HG03432 (cell line): ENCODE measurements around the gene PPP2R1A.
"Not testable (repeated sequence)": the region's sequence is repeated elsewhere in the genome, so short reads cannot be mapped to it uniquely, and the experiment has no call there.

Experiments
- ATAC-seq: cut with Tn5 transposase; IDR thresholded peaks from one replicate; pipeline ENCODE4 v1.9.1; 2021; ENCODE audit warnings: mild to moderate bottlenecking, moderate library complexity; ENCODE audit not compliant: unreplicated experiment

The PPP2R1A gene

DNA sequence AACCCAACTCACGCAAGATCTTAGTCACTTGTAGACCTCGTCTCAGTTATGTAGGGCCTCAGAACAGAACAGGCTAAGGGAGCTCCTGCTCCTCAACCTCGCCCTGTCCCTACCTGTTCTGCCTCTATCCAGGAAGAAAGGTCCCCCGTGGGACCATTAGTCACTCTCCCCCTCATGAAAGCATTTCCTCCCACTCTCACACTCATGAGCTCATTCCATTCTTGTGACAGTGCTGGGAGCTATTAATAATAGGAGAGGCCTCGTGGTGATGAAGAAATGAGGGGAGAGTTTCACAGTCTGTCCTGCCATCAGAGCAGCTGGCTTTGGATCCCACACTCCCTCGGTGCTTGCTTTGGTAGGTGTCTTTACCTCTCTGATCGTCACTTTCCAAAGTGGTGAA is 10.2 kb downstream of the PPP2R1A start:
- ATAC-seq: no peak

DNA sequence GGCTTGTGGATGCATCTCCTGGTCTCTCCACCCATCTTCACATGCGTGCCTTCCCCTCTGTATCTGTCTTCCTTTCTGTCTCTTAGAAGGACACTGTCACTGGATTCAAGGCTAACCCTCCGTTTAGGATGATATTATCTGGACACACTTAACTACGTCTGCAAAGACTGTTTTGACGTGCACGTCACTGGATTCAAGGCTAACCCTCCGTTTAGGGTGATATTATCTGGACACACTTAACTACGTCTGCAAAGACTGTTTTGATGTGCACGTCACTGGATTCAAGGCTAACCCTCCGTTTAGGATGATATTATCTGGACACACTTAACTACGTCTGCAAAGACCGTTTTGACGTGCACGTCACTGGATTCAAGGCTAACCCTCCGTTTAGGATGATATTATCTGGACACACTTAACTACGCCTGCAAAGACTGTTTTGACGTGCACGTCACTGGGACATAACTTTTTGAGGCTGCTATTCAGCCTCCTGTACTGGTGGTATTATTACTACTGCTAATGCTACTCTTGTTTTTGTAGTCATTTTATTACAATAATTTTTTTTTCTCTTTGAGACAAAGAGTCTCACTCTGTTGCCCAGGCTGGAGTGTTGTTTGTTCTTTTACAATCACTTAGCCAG is 11.0 kb downstream of the PPP2R1A start:
- ATAC-seq: not testable (repeated sequence)

DNA sequence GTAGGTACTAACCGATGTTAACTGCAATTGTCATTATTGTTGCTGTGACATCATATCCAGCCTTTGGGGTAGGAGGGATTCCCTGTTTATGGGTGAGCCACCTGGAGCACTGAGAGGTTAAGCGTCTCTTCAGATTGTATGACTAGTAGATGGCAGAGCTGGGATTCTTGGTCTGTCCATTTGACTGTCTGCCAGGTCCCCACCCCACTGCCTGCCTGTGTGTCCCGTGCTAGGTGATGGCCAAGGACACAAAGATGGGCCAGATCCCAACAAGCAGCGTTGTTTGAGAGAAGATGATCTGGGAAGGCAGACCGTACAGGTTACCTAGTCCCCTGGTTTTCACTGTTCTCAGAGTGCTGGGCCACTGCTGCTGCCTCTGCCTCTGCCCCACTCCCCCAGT is 16.6 kb downstream of the PPP2R1A start:
- no peak for ATAC-seq

DNA sequence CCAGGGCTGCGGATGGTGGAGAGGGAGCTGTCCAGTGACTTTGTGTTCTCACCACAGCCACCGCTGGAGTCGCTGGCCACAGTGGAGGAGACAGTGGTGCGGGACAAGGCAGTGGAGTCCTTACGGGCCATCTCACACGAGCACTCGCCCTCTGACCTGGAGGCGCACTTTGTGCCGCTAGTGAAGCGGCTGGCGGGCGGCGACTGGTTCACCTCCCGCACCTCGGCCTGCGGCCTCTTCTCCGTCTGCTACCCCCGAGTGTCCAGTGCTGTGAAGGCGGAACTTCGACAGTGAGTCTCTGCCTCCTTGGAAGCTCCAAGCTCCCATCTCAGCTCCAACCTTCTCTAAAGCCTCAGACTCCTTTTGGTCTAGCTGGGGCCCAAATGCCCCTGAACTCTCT is 21.4 kb downstream of the PPP2R1A start:
- no peak for ATAC-seq

DNA sequence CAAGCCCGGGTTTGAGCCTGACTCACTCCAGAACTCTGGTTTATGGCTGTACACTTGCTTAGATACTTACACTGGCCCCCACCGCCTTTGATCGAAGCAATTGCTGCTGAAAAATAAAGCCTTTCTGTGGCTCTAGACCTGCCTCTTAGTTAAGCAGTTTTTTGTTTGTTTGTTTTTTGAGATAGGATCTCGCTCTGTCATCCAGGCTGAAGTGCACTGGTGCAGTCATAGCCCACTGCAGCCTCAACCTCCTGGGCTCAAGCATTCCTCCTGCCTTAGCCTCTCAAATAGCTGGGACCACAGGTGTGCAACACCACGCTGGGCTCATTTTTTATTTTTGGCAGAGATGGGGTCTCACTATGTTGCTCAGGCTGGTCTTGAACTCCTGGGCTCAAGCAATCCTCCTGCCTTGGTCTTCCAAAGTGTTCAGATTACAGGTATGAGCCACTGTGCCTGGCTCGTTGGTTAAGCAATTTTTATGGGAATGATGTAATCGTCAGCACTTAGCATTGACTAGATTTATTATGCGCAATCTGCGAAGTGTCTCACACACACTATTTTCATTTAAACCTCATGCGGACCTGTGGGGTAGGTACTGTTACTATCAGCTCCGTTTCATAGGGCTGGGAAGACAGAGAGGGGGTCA is 22.2 kb downstream of the PPP2R1A start:
- no peak for ATAC-seq

DNA sequence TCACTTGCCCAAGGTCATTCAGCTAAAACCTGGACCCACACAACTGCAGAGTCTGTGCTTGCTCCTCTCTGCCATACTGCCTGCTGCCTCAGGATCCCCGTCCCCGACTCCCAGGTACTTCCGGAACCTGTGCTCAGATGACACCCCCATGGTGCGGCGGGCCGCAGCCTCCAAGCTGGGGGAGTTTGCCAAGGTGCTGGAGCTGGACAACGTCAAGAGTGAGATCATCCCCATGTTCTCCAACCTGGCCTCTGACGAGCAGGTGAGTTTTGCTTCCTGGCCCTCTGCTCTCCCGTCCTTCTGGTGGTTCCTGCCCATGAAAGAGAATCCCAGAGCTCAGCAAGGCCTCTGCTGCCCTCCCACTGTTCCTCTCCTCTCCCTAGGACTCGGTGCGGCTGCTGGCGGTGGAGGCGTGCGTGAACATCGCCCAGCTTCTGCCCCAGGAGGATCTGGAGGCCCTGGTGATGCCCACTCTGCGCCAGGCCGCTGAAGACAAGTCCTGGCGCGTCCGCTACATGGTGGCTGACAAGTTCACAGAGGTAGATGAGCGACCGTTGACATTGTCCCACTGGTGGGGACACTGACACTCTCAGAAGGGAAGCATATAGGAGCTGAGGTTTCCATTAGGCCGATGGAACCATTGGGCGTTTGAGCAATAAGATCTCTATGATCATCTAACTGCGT is 22.9 kb downstream of the PPP2R1A start:
- no peak for ATAC-seq

DNA sequence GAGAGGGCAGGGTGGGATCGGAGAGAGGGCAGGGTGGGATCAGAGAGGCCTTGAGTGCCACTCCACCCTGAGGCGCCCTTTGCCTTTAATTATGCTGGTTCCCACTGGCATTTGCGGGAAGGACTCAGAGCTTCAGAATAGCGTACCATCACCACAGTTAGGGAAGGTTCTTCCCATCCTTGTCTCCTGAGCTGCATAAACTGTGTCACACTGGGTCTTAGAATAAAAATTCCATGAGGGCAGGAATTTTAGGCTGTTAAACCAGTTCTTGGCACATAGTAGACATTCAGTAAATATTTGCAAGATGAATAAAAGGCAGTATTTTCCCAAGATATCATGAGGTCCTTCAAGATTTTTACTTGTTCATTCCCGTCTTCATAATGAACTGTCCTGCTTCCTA is 24.4 kb downstream of the PPP2R1A start:
- ATAC-seq: no peak

DNA sequence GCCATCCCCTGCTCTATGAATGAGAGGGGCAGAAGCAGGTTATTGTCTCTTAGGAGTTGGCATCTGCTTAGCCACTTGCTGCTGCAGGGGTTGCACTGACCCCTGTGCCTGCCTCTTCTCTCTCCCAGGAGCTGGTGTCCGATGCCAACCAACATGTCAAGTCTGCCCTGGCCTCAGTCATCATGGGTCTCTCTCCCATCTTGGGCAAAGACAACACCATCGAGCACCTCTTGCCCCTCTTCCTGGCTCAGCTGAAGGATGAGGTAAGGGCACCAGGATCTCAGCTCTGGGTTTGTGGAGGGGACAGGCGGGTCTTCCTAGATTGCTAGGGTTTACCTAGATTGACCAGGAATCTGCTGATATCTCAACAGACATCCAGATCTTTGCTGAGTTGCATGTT is 26.5 kb downstream of the PPP2R1A start:
- ATAC-seq: no peak

DNA sequence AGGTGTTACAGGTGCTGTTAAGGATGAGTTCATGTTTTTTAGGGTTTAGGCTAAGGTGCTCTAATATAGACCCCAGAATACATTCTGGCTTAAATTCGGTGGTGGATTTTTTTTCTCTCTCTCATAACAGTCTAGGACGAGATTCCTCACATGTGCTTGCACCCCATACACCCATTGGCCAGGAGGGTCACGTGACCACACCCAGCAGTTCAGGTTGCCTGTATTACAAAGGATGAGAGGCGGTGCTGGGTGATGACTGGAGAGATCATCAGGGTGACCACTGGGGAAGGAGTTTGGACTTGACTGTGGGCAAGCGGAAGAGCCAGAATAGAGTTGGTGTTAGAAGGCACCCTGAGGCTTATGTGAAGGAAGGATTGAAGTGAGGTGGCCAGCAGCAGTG is 27.7 kb downstream of the PPP2R1A start:
- no peak for ATAC-seq

DNA sequence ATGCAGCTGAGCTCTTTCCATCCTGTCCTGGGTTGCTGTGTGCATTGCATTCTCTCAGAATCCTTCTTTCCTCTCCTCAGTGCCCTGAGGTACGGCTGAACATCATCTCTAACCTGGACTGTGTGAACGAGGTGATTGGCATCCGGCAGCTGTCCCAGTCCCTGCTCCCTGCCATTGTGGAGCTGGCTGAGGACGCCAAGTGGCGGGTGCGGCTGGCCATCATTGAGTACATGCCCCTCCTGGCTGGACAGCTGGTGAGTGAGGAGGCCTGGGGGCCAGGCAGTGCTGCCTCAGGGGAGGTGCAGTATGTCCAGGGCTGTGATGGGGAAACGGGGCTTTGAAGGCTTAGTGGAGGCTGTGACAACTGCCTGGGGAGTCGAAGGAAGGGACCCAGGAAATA is 29.8 kb downstream of the PPP2R1A start:
- no peak for ATAC-seq

DNA sequence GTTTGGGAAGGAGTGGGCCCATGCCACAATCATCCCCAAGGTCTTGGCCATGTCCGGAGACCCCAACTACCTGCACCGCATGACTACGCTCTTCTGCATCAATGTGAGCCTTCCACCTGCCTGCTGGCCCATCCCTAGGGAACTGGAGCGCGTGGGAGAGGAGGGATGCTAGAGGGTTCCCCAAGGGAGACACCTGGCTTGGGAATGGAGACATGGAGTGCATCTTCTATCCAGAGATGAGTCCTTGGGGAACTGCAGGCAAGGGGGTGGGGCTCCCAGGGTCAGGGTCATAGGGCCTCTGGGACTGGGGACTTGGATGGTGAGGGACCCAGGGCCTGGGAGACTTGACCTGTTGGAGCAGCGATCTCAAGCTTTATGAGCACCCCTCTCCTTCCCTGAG is 31.2 kb downstream of the PPP2R1A start:
- no peak for ATAC-seq

DNA sequence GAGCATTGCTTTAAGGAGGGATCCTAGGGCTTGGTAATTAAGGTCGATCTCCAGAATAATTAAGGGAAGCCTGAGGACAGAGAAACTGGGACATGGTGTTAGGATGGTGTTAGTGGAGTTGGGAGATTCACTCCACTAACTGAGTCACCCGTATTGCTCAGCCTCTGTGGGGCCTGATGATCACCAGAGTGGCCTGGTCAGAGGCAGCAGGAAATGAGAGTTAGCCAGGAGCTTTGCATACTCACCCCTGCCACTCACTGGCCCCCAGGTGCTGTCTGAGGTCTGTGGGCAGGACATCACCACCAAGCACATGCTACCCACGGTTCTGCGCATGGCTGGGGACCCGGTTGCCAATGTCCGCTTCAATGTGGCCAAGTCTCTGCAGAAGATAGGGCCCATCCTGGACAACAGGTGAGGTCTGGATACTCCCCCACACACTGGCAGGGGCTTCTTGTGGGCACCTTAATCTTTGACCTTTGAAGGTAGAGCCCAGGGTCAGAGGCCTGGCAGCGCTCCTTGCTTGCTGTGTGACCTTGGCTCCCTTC is 32.1 kb downstream of the PPP2R1A start:
- no peak for ATAC-seq

DNA sequence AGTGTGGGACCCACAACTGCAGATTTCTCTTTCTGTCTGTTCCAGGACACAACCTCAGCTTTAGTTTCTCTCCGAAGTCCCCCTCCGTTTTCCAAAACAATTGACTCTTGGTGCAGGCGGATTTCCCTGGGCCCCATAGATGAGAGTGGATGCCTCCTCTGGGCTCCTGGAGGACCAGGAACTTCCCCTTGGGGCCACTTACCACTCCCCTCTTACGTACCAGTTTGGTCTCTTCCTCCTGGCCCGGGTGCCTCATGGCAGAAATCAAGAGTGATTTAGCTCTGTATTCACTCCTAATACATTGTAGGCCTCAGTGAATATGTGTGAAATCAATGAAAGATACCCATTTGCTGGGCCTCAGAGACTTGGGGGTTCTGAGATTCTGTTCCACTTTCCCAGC is 34.4 kb downstream of the PPP2R1A start:
- ATAC-seq: no peak

DNA sequence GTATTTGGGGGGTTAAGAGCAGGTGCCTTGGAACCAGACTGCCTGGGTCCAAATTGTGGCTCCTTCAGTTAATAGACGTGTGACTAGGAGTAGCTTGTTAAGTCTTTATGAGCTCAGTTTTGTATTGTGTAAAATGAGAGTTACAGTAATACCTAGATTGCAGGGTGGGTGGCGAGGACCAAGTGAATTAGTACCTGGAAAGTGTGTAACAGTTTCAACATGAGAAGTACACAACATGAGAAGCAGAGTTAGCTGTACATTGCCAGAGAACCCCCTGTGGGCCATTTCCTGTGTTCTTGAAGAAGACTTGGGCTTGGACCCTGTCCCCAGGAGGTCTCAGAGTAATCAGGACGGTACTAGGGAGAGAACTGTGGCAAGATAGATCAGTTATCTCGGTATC is 36.8 kb downstream of the PPP2R1A start:
- no peak for ATAC-seq

DNA sequence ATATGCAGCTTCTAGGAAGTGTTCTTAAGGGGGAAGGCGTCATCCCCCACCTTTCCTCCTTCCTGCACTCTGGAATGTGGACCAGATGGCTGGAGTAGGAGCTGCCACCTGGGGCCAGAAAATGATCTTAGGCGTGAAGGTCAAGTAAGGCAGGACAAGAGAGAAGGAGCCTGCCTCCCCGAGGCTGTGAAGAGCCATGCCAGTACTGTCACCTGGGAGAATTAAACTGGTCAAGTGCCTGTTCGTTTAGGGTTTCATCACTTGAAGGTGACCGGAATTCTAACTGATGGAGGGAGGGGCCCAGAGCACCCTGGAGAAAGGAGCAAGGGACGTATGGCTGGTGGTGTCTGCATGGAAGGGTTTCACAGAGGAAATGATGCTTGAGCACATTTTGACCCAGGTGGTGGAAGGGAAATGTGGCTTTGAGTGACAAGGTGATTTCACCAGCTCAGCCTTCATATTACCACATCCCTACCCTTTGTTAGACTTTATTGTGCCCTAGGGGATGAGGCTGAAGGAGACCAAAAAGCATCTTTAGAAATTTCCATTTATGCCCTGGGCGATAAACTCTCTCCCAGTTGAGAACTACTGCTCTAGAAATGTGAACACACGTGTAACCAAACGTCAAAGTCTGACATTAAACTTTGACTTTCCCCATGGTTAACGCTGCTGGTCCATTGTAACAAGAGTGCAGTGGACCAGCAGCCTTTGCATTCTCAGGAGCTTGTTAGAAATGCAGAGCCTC is 37.5 kb downstream of the PPP2R1A start:
- ATAC-seq: no peak

DNA sequence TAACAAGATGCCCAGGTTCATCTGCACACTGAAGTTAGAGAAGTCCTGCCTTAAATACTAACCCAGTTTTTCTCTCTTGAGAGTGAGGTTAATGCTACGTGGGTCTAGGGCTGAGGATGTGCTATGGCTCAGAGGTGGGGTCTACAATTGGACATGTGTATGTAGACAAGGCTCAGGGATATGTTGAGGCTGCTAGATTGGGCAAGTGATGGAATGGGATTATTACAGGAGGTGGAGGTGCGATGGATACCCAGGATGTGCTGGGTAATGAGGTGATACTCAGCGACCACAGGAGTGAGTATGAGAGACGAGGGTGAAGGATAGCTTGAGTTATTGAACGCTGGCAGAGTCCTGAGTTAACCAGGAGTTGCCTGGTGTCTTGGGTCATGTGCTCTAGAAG is 38.1 kb downstream of the PPP2R1A start:
- no peak for ATAC-seq

DNA sequence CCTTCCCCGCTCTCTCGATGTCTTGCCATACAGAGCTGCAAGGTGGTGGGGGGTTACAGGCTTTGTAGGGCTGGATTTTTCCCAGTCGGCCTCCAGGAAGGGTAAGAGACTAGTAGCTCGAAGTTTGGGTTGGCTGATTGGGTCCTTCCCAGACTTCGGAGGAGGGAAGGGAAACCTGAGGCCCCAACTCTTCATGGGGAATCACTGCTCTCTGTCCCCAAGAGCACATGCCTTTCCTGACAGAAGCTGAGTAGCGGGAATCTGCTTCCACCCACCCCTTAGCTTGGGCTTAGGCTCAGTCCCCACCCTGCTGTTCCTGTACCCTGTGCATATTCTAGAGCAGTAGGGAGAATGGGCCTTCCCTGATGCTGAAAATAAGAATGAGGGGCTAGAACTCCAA is 39.7 kb downstream of the PPP2R1A start:
- no peak for ATAC-seq

DNA sequence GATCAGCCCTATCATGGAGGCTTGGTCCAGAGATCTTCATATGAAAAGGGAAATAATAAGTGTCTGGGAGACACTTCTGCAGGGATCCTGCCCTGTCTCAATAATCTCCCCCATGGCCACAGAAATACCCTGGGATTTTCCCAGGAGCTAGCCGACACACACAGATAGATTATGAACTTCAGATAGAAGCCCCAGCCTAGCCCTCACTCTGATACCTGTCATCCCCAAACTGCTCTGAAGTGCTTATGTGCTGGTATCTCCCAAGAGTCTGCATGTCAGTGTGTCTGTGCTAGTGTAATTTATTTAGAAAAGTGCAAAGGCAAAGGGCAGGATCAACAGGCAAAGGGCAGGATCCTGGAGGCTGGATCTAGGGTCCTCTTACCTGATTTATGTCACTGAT is 40.8 kb downstream of the PPP2R1A start:
- ATAC-seq: no peak

DNA sequence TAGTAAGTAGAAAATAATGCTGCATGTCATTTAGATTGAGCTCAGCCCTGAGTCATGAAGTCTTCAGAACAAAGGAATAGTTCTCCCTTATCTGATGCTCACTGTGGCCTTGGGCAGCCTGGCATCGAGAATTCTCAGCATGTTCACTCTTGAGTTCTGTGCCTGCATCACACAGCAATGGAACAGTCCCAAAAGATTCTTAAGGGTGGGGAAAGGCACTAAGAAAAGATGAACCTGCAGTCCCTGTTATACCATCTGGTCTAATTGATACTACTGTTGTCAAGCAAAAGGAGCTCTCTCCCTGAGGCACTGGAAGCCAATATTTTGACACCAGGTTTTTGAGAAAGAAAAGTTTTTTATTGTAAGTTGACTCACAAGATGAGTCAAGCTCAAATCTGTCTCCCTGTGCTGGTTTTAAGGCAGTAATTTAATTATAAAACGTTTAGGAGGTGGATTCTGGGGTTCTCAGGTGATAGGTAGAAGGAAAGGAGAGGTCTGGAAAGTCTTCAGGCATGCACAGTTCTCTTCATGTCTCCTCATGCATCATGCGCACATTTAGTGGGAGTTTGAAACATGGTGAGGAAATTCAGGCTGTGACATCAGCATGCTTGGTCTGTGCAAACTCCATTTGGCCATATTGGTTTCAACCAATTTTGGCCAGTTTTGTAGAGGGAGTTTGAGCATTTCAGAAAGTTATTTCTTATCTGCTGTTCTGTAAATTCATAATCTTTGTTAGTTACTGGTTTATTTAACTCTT is 41.5 kb downstream of the PPP2R1A start:
- no peak for ATAC-seq

DNA sequence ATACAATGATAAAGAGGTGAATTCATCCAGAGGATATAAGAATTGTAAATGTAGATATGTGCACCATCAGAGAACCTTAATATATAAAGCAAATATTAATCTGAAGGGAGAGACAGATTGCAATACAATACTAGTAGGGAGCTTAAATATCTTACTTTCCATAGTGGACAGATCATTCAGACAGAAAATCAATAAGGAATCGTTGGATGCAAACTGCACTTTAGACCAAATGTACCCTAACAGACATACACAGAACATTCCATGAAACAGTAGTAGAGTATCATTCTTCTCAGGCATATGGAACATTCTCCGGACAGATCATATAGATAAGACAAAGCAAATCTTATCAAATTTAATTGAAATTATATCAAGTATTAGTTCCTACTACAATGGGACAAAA is 44.6 kb downstream of the PPP2R1A start:
- ATAC-seq: no peak

DNA sequence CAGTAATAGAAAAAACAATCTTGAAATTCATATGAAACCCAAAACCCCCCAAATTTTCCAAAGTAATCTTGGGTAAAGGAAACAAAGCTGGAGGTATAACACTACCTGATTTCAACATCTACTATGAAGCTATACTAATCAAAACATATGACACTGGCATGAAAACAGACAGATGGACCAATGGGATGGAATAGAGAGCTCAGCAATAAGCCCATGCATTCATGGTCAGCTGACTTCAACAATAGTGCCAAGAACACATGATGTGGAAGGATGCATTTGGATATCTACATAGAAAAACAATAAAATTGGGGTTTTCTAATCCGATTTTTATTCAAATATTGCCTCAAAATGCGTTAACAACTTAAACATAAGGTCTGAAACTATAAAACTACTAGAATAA is 47.3 kb downstream of the PPP2R1A start:
- no peak for ATAC-seq
